ENCODE results near the gene SMIM15. TPM values are rescaled to one million over a fixed set of nuclear protein-coding genes. Genes with fewer than 3 reads are reported as not detected.

The SMIM15 gene
- total and polyA plus RNA-seq, 2 donors (not counting 3 experiments of a cell fraction or from before 2014, with no cell fraction given): 18.4 to 48.8 TPM

DNA sequence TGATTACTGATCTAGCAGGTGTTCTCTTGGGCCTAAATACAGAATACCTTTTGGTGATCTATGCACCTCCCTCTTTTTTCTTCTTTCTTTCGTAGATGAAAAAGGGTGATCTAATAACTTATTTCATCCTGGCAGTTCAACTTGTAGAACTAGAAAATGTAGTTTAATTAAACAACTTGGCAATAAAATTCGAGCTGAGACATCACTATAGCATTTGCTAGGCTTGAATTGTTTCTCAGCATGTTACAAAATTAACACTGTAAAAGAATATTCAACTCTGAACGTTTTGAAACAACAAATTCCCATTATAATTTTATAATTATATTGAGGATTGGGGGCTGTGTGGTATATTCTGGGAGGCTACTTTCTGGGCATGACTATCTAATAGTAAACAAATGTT lies 19.5 kb downstream of the SMIM15 start:
- Histone ChIP-seq H3K9me3 (replicated peaks; ENCODE audit: control insufficient read depth, insufficient read depth, low read length) (no peaks in the 10 kb centered on the region), H3K9me1 (replicated peaks; ENCODE audit: control insufficient read depth, extremely low read depth, insufficient read depth, low read length) (no peaks in the 10 kb centered on the region), H4K20me1 (replicated peaks; ENCODE audit: control insufficient read depth, extremely low read depth, insufficient read depth, low read length) (no peaks in the 10 kb centered on the region), H3K79me2 (ENCODE audit: control insufficient read depth, insufficient read depth, low read length) (no peaks in the 10 kb centered on the region), H3K4me1 (ENCODE audit: control insufficient read depth, extremely low read depth, insufficient read depth, low read length) (no peaks in the 10 kb centered on the region), H3K4me2 (ENCODE audit: insufficient read depth, low read length) (no peak overlapping the region), H3K9ac (replicated peaks; ENCODE audit: extremely low read depth, insufficient read depth, low read length) (no peak overlapping the region), H3K27ac (ENCODE audit: insufficient read depth, low read depth, low read length) (no peak overlapping the region), H2AFZ (ENCODE audit: low read depth, low read length) (no peak overlapping the region), H3K4me3 (replicated peaks in 1 of 3; ENCODE audit: insufficient read depth in 1 of 3, low read depth in 1 of 3, low read length in 3 of 3) (no peak overlapping the region), H3K36me3 (ENCODE audit: control insufficient read depth in 2 of 2, extremely low read depth in 1 of 2, insufficient read depth in 2 of 2, low read length in 2 of 2) (no peaks in the 10 kb centered on the region), H3K27me3 (ENCODE audit: control insufficient read depth in 2 of 2, insufficient read depth in 2 of 2, low read length in 2 of 2) (no peaks in the 10 kb centered on the region)
- POLR2A ChIA-PET: no interaction called here
- no peak for FAIRE-seq
- BruUV-seq (replicated peaks): no TSS peak
- CTCF ChIA-PET: no interaction called here
- dilution Hi-C loops (cut with MboI; ENCODE audit: extremely low pct_ligation_motif_present, low sequenced_read_pairs) (no loop called here), intact Hi-C loops (cut with micrococcal nuclease) (no loop called here)
- no peak for TF ChIP-seq JUN (IDR thresholded peaks at IDR 0.05; ENCODE audit: borderline replicate concordance, insufficient read depth, insufficient read length, low read depth)
- TF ChIP-seq, protein P1, sequence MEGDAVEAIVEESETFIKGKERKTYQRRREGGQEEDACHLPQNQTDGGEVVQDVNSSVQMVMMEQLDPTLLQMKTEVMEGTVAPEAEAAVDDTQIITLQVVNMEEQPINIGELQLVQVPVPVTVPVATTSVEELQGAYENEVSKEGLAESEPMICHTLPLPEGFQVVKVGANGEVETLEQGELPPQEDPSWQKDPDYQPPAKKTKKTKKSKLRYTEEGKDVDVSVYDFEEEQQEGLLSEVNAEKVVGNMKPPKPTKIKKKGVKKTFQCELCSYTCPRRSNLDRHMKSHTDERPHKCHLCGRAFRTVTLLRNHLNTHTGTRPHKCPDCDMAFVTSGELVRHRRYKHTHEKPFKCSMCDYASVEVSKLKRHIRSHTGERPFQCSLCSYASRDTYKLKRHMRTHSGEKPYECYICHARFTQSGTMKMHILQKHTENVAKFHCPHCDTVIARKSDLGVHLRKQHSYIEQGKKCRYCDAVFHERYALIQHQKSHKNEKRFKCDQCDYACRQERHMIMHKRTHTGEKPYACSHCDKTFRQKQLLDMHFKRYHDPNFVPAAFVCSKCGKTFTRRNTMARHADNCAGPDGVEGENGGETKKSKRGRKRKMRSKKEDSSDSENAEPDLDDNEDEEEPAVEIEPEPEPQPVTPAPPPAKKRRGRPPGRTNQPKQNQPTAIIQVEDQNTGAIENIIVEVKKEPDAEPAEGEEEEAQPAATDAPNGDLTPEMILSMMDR (IDR thresholded peaks at IDR 0.05; ENCODE audit: extremely low read depth in 1 of 2, insufficient read depth in 1 of 2, low read depth in 1 of 2, low read length in 2 of 2): no peak
- no peak for TF ChIP-seq POLR2AphosphoS5 (IDR thresholded peaks at IDR 0.05; ENCODE audit: insufficient read depth, low read depth, low read length)
- no peak for TF ChIP-seq POLR2A (IDR thresholded peaks at IDR 0.05; ENCODE audit: low read depth, low read length)
- no peak for TF ChIP-seq EZH2 (IDR thresholded peaks at IDR 0.05; ENCODE audit: borderline replicate concordance, low read depth, low read length, severe bottlenecking)
- TF ChIP-seq, protein P2, sequence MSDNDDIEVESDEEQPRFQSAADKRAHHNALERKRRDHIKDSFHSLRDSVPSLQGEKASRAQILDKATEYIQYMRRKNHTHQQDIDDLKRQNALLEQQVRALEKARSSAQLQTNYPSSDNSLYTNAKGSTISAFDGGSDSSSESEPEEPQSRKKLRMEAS (IDR thresholded peaks at IDR 0.05; ENCODE audit: insufficient read depth, insufficient read length): no peak
- TF ChIP-seq MYC (IDR thresholded peaks at IDR 0.05; ENCODE audit: low read depth, low read length): no peak
- no peak for TF ChIP-seq GATA2 (IDR thresholded peaks at IDR 0.05; ENCODE audit: insufficient read depth, insufficient read length, low read depth, low read length)
- no peak for TF ChIP-seq FOS (IDR thresholded peaks at IDR 0.05; ENCODE audit: borderline replicate concordance, insufficient read depth, low read length)
- no peak for DNase-seq (ENCODE audit: low read depth, low spot score)
